Activated CD4-positive, alpha-beta T cell treated with anti-CD3 and anti-CD28 coated beads, Interleukin-2, amount 50 U/mL, for 1 hour (primary cell): Measurements from ENCODE around the gene IFT25.

Experiments used
- DNase-seq: peaks from one replicate; pipeline ENCODE4 v3.0.0-alpha.2; 2020

Gene IFT25

GRCh38 chr1:53956308-53957168 is 11.0 kb upstream of the IFT25 start:
- DNase-seq: no peak

DNA sequence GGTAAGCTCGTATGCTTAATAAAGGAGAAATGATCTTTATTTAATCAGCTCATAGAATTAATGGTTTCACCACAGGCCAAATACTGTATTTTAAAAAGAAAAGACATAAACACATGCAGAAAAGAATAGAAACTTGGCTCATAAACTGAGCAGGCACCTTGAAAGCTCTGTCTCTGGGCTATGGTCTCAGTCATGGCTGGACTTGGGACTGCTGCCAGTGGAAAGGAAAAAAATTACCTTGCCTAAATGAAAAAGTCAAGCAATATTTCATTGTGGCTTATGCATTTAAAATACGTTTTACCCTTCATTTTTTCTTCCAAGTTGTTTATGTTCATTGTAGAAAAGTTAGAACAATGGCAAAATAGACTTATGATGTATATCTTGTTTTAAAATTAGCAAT is 8.6 kb upstream of the IFT25 start:
- no peak for DNase-seq

DNA sequence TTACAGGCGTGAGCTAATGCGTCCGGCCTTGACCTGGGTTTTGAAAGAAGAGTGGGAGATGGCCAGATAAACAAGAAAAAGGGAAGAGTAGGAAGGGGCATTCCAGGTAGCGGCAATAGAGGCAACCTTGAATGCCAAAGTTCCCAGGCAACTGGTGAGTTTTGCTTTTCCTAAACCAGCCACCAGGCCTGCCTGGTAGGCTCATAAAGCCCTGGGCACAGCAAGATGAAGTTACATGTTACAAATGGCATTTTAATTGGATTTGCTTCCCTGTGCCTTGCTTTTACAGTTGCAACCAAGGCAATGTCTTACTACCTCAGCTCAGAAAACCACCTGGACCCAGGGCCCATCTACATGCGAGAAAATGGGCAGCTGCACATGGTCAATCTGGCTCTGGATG is 6.2 kb upstream of the IFT25 start:
- no peak for DNase-seq

- DNase-seq: no peak
These were observed 3.8 kb upstream of the IFT25 start for GRCh38 chr1:53949023-53949990.

- DNase-seq: no peak
These were observed 2.8 kb upstream of the IFT25 start for GRCh38 chr1:53948291-53948690.

DNA sequence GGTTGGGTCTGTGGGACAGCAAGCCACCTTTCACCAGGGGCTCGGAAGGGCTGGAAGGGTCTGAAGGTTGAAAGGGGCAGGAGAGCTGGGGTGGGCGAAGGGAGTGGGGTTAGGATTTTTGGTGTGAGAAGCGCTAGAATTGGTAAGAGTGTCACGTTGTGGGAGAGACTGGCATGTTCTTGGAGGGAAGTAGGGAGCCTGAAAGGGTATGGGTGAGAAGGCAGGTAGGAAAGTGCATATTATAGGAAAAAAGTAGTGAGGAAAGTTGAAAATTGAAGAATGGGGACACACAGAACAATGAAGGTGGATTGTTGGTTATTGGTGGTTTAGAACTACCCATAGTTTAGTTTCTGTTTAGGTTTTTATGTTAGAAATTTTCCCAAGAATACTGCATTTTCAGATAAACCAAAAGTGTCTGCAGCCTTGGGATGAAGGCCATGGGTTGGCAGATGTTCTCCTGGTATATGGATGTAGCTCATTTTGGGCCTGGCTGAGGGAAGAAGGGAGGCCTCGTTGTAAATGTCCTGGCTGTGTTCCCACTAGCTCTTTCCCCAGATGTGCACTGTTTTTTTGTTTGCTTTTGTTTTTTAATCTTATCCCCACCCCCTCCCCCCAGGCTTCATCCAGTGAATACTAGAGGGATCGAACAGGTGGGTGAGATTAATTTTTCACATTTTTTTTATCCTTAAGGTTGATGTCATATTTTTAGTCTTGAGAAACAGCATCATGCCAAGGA is 1.8 kb upstream of the IFT25 start:
- no peak for DNase-seq

- DNase-seq: no peak
These were observed 1.0 kb upstream of the IFT25 start, which contains the start of gene LRRC42 for GRCh38 chr1:53946252-53947171. LRRC42 (plus strand) TSS chr1:53946350; CDS start chr1:53952000, 5,650 bp downstream.

DNA sequence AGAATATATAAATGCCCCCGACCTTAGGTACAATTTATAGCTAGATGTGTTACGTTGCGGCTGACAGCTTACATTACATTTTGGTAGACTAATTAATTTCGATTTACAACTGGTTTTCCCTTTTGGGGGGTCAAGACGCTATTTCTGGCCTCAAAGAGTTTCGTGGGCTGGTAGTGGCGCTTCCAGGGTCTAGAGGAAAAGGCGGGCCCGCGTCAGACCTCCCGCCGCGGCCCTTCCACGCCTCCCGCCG is 391 bp downstream of the IFT25 start:
- DNase-seq: no peak

DNA sequence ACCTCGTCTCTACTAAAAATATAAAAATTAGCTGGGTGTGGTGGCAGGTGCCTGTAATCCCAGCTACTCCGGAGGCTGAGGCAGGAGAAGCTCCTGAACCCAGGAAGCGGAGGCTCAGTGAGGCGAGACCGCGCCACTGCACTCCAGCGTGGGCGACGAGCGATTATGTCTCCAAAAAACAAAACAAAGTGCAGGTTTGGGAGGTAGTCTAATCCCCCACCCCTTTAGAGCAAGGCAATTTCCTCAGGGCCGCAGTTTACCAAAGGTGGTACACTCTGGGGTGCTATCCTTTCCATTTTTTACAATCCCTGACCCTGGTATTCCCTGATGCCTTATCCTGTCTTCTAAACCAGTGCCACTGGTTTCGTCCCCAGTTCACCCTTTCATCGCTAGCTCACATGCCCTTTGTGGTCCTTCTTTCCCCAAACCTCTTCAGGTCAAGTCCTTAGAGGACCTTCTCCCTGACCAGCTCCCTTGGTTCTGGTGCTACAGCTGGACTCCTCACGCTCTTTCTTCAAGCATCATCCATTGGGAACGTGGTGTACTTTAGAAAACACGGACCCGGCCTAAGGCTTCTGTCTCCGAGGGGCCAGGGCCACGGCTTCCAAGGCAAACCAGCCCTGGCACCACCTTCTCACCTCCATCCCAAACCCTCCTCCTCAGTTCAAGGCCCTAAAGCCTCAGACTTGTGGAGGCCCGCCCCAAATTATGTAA is 873 bp downstream of the IFT25 start:
- no peak for DNase-seq

DNA sequence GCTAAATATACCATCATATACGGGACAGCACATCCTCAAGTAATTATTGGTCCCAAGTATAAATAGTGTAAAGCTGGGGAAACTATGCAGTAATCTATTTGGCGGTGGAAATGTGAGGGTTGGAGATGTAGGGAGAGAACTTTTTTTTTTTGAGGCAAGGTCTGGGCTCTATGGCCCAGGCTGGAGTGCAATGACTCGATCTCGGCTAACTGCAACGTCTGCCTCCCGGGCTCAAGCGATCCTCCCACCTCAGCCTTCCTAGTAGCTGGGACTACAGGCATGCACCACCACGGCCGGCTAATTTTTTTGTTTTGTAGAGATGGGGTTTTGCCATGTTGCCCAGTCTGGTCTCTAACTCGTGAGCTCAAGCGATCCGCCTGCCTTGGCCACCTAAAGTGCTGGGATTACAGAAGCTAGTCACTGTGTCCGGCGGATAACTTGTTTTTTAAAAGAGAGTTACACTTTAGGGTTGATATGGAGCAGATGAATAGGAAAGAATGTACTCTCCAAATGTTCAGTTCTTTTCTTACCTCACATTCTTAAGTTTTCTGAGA is 1.9 kb downstream of the IFT25 start:
- DNase-seq: no peak

- DNase-seq: no peak
These were observed 2.4 kb downstream of the IFT25 start for GRCh38 chr1:53943090-53943489.

GRCh38 chr1:53942127-53942957 is 3.2 kb downstream of the IFT25 start:
- DNase-seq: no peak

DNA sequence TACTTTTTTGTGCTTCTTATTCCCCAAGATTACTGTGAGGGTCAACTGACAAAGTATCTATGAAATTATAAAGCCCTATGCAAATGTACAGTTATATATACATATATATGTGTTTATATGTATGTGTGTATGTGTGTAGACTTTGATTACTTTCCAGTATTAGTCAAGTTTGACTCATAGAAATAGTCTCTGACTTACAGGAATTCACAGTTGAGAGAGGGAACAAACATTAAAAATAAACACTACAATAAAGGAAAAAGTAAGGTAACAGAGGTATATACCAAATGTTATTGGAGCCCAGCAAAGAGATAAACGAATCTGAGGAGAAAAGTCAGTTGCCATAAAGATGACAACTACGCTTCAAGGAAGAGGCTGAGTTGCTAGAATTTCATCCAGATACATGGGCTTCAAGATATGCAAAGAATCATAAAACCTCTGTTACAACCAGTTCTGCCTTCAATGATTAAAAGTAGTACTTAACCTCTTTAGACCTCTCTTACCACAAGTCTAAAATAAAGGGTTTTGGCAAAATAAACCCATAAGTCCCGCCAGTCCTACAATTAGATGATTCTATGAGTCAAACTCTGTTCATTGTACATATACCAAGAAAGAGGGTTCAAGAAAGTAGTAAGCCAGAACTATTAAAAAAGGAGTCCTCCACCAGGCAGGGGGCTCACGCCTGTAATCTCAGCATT is 7.2 kb downstream of the IFT25 start:
- DNase-seq: no peak

DNA sequence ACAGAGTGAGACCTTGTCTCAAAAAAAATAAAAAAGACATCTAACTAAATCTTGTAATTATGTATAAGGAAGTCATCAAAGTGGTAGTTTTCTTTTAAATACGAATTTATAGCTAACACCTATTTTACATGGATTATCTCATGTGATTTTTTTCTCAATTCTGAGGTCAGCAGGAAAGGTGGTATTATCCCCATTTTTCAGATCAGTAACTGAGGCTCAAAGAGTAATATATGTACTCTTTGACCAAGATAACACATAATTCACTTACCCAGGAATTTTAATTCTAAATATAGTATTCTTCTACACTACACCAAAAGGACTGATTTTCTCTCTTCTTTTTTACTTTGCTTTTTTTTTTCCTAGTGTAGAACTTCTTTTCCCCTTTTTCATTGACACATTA is 9.1 kb downstream of the IFT25 start:
- DNase-seq: no peak

- no peak for DNase-seq
These were observed 11.2 kb downstream of the IFT25 start for GRCh38 chr1:53934170-53934765.

GRCh38 chr1:53931523-53931922 is 14.0 kb downstream of the IFT25 start:
- no peak for DNase-seq

DNA sequence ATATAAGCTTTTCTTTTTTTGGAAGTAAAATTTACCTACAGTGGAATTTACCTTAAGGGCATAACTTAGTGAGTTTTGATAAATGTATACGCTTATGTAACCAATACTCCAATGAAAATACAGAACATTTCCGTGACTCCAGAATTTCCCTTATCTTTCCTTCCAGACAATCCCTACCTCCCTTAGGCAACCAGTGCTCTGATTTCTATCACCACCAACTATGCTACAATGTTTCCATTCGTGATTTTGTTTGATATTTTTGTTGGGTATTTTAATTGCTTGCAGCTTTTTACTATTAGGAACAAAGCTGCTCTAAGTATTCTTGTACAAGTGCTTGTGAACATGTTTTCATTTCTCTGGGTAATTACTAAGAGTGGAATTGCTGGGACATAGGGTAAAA is 14.6 kb downstream of the IFT25 start:
- DNase-seq: no peak

GRCh38 chr1:53929246-53929960 is 16.1 kb downstream of the IFT25 start:
- no peak for DNase-seq
